HepG2 (cell line): ENCODE data around the gene FAM131C. TPM values are rescaled to one million over a fixed set of nuclear protein-coding genes. Genes with fewer than 3 reads are reported as not detected.

Experiments used
- ATAC-seq: fragments of 200-7000 bp; cut with Tn5 transposase; 3 replicates; pipeline ENCODE4 v1.9.1; 2020; ENCODE audit warnings: mild to moderate bottlenecking, moderate library complexity
- BruUV-seq: library from RNA; stranded (reverse); fragments of 400-500 nt; replicated peaks from 2 replicates; lab custom pipeline; 2021; lab: Mats Ljungman, UMichigan
- CTCF ChIA-PET: fragments of 300-600 bp; formaldehyde crosslinking; extraction: SDS; loops from one replicate; lab custom pipeline; 2021; ENCODE audit warnings: low total read pairs, inconsistent platforms, low intra/inter-chr PET ratio; lab: Yijun Ruan, JAX
- POLR2A ChIA-PET: fragments of 350-600 bp; sonication (Branson Sonifier 250); formaldehyde crosslinking; loops from one replicate; lab custom pipeline; 2020; ENCODE audit warnings: antibody characterized with exemption, inconsistent platforms; lab: Yijun Ruan, JAX
- DNase-seq: peaks from one replicate; pipeline ENCODE4 v3.0.0-alpha.2; 2015; ENCODE audit warnings: low spot score
- FAIRE-seq: peaks from 3 replicates; lab custom pipeline; 2011; peaks lifted over from hg19 to GRCh38; lab: Jason Lieb, UNC
- H2AFZ ChIP-seq: one replicate; pipeline ENCODE4 v1.6.1; 2011; ENCODE audit warnings: low read length, inconsistent platforms
- H3K27ac ChIP-seq: fragments of 300-600 bp; 3 replicates; pipeline ENCODE4 v1.8.0; 2011; ENCODE audit warnings: mixed run types, mild to moderate bottlenecking, mixed read lengths, low read length, inconsistent platforms; ENCODE audit not compliant: insufficient read depth; ENCODE audit errors: extremely low read length
- H3K27me3 ChIP-seq, 2 experiments: fragments of 200-600 bp in 1 of 2; 2 replicates in 1 of 2; 3 replicates in 1 of 2; pipeline versions ENCODE4 v1.6.0 to v1.8.0; 2011; ENCODE audit warnings: low read length in 2 of 2, mild to moderate bottlenecking in 2 of 2, moderate library complexity in 2 of 2, inconsistent platforms in 1 of 2; ENCODE audit not compliant: insufficient read depth in 2 of 2, control insufficient read depth in 1 of 2
- H3K36me3 ChIP-seq, 2 experiments: fragments of 200-600 bp in 1 of 2; replicated peaks in 1 of 2; 2 replicates in 1 of 2; 3 replicates in 1 of 2; pipeline versions ENCODE4 v1.5.1 to v1.8.0; 2011; ENCODE audit warnings: low read length in 2 of 2, inconsistent platforms in 1 of 2; ENCODE audit not compliant: insufficient read depth in 2 of 2, control insufficient read depth in 1 of 2
- H3K4me1 ChIP-seq: 2 replicates; pipeline ENCODE4 v1.5.1; 2012; ENCODE audit warnings: low read length, inconsistent platforms; ENCODE audit not compliant: insufficient read depth
- H3K4me2 ChIP-seq: 2 replicates; pipeline ENCODE4 v1.6.0; 2011; ENCODE audit warnings: low read depth, low read length, inconsistent platforms
- H3K4me3 ChIP-seq, 3 experiments: fragments of 200-600 bp in 1 of 3; sonication (generic), shearing (Covaris generic) in 1 of 3; replicated peaks in 1 of 3; 2 replicates each; pipeline ENCODE4 v1.5.1; 2011 to 2016; ENCODE audit warnings: low read length in 3 of 3, inconsistent platforms in 2 of 3, low read depth in 2 of 3, mild to moderate bottlenecking in 2 of 3, control low read depth in 1 of 3, mixed read lengths in 1 of 3; ENCODE audit not compliant: insufficient read depth in 1 of 3
- H3K79me2 ChIP-seq: one replicate; pipeline ENCODE4 v1.6.1; 2011; ENCODE audit warnings: low read length, inconsistent platforms; ENCODE audit not compliant: insufficient read depth
- H3K9ac ChIP-seq: 2 replicates; pipeline ENCODE4 v1.6.0; 2011; ENCODE audit warnings: mild to moderate bottlenecking, low read depth, low read length, inconsistent platforms; ENCODE audit not compliant: insufficient read depth
- H3K9me3 ChIP-seq: 2 replicates; pipeline ENCODE4 v1.5.1; 2012; ENCODE audit warnings: mild to moderate bottlenecking, low read length
- H4K20me1 ChIP-seq: 2 replicates; pipeline ENCODE4 v1.6.0; 2011; ENCODE audit warnings: inconsistent platforms, mild to moderate bottlenecking, low read length, moderate library complexity; ENCODE audit not compliant: insufficient read depth
- CREB1 ChIP-seq, 2 experiments: fragments of 450-650 bp in 1 of 2; IDR thresholded peaks; 2 replicates each; pipeline ENCODE4 v1.6.1; 2016 to 2017; ENCODE audit warnings: control low read depth in 1 of 2, mild to moderate bottlenecking in 1 of 2, missing compliant biosample characterization in 1 of 2, missing genetic modification characterization in 1 of 2
- GLMP ChIP-seq: sonication (generic); formaldehyde crosslinking; IDR thresholded peaks from 2 replicates; pipeline ENCODE4 v1.9.0; 2021; ENCODE audit warnings: missing genetic modification reagents, mild to moderate bottlenecking, borderline replicate concordance
- GTF2F1 ChIP-seq: fragments of 150-350 bp; IDR thresholded peaks from 2 replicates; pipeline ENCODE4 v1.6.1; 2014; ENCODE audit warnings: low read length
- GZF1 ChIP-seq: sonication (generic); formaldehyde crosslinking; IDR thresholded peaks from 2 replicates; pipeline ENCODE4 v1.5.1; 2020; ENCODE audit warnings: mild to moderate bottlenecking, missing genetic modification reagents
- KLF16 ChIP-seq, 2 experiments: sonication (generic) in 1 of 2; formaldehyde crosslinking in 1 of 2; IDR thresholded peaks; 2 replicates each; pipeline versions ENCODE4 v1.6.1 to v1.8.0; 2016 to 2023; ENCODE audit warnings: missing genetic modification reagents in 2 of 2, missing compliant biosample characterization in 1 of 2
- KMT2A ChIP-seq: sonication (generic); formaldehyde crosslinking; IDR thresholded peaks from 2 replicates; pipeline ENCODE4 v1.4.0; 2020; ENCODE audit warnings: missing genetic modification reagents
- MEIS2 ChIP-seq: sonication (generic); formaldehyde crosslinking; IDR thresholded peaks from 2 replicates; pipeline ENCODE4 v1.9.0; 2021; ENCODE audit warnings: mild to moderate bottlenecking, missing genetic modification reagents
- SAP130 ChIP-seq: IDR thresholded peaks from 2 replicates; pipeline ENCODE4 v1.6.1; 2016; ENCODE audit warnings: low read depth
- ZC3H13 ChIP-seq: sonication (generic); formaldehyde crosslinking; IDR thresholded peaks from 2 replicates; pipeline ENCODE4 v1.8.1; 2023; ENCODE audit warnings: mild to moderate bottlenecking, missing genetic modification reagents, moderate library complexity
- ZNF24 ChIP-seq: fragments of 450-650 bp; IDR thresholded peaks from 2 replicates; pipeline ENCODE4 v1.6.1; 2017; ENCODE audit warnings: antibody characterized with exemption, mild to moderate bottlenecking
- ZNF292 ChIP-seq: sonication (generic); formaldehyde crosslinking; IDR thresholded peaks from 2 replicates; pipeline ENCODE4 v1.8.1; 2022; ENCODE audit warnings: mild to moderate bottlenecking, low read depth, missing genetic modification reagents, borderline replicate concordance
- ZNF550 ChIP-seq: sonication (generic); formaldehyde crosslinking; IDR thresholded peaks from 2 replicates; pipeline ENCODE4 v1.4.0; 2020; ENCODE audit warnings: mild to moderate bottlenecking, missing genetic modification reagents, borderline replicate concordance
- ZNF768 ChIP-seq: sonication (generic); formaldehyde crosslinking; IDR thresholded peaks from 2 replicates; pipeline ENCODE4 v1.4.0; 2020; ENCODE audit warnings: missing genetic modification reagents
- WGBS: methylation state at CpG from one replicate; pipeline ENCODE4 v1.1.6; 2017; ENCODE audit warnings: low lambda C conversion rate; 5-methylcytosine and 5-hydroxymethylcytosine counted together
- in situ Hi-C: cut with HindIII; loops from 2 replicates; pipeline ENCODE4 v1.10.0; 2017; ENCODE audit warnings: low pct_unique_long_range_greater_than_20kb; ENCODE audit not compliant: extremely low pct_ligation_motif_present
- intact Hi-C: fragments of 100-400 bp; cut with micrococcal nuclease; formaldehyde crosslinking; loops from one replicate; pipeline ENCODE4 v1.10.0; 2022; ENCODE audit not compliant: unreplicated experiment
- polyA plus RNA-seq, 8 experiments: library from polyadenylated mRNA; depleted of rRNA in 3 of 8; stranded (reverse) in 7 of 8; unstranded in 1 of 8; fragments of >200 nt; fragmentation: Illumina TruSeq in 4 of 8; extraction: Trizol in 4 of 8; gene quantifications; 2 replicates each; pipeline versions ENCODE4 v1.2.1 to v1.2.3, GENCODE V29; 2011 to 2016; ENCODE audit warnings: low read depth in 4 of 8, missing spikeins in 1 of 8, mixed read lengths in 1 of 8; ENCODE audit not compliant: insufficient read depth in 1 of 8
- total RNA-seq, 5 experiments: library from RNA; depleted of rRNA; stranded (reverse); fragments of >200 nt; fragmentation: Illumina TruSeq; extraction: Trizol; gene quantifications; 2 replicates each; pipeline ENCODE4 v1.2.3, GENCODE V29; 2016; ENCODE audit warnings: low read depth in 1 of 5

Gene FAM131C
- total and polyA plus RNA-seq, 2 of the 13 experiments (the other 11 are each of a cell fraction or from before 2014, with no cell fraction given) = 0.07 TPM; not detected in 1

GRCh38 chr1:16018749-16019643 lies 54.5 kb downstream of the FAM131C start (continued):
- TF ChIP-seq KMT2A (CRISPR knock-in tag) = no peak
- TF ChIP-seq SAP130 (CRISPR knock-in tag) = 0 out of 2 replicates have a peak, but pooled peaks have one; percentile 5
- TF ChIP-seq GTF2F1 = no peak
- no peak for TF ChIP-seq ZC3H13
- TF ChIP-seq GLMP (CRISPR knock-in tag) = no peak
- TF ChIP-seq ZNF24 = no peak
- TF ChIP-seq MEIS2 = no peak
- peak; percentile 47; the same call in 1 of the 2 replicates for TF ChIP-seq ZNF768 (CRISPR knock-in tag)
- TF ChIP-seq KLF16 (CRISPR knock-in tag; IDR thresholded peaks at IDR 0.05) = no peak
- TF ChIP-seq ZNF292 (CRISPR knock-in tag) = no peak
- TF ChIP-seq GZF1 (CRISPR knock-in tag) = no peak

GRCh38 chr1:16018308-16018707 lies 55.1 kb downstream of the FAM131C start:
- H3K4me2 ChIP-seq = peak overlapping the region; percentile 73
- no peak overlapping the region for H3K27ac ChIP-seq
- intact Hi-C loops (no loop called here), in situ Hi-C loops (no loop called here)
- H3K36me3 ChIP-seq = no peaks in the 10 kb centered on the region
- peaks cover 72% of the 10 kb centered on the region for H3K4me1 ChIP-seq
- no peaks in the 10 kb centered on the region for H4K20me1 ChIP-seq
- WGBS = 17% methylated on average over 4 of the region's 4 CpGs
- FAIRE-seq (no peak), DNase-seq (no peak), ATAC-seq (no peak)
- peak overlapping the region in 1 of 3 experiments; percentile 65; a peak in 1 of 6 replicates for H3K4me3 ChIP-seq
- H3K9ac ChIP-seq = no peak overlapping the region
- H3K79me2 ChIP-seq = no peaks in the 10 kb centered on the region
- H2AFZ ChIP-seq = no peak overlapping the region
- POLR2A ChIA-PET = no interaction called here
- no peak for TF ChIP-seq ZNF550 (CRISPR knock-in tag)
- TF ChIP-seq CREB1 (IDR thresholded peaks at IDR 0.05) = peak; percentile 84
- TF ChIP-seq CREB1 (CRISPR knock-in tag; IDR thresholded peaks at IDR 0.05) = no peak
- BruUV-seq = no TSS peak
- no peaks in the 10 kb centered on the region for H3K9me3 ChIP-seq
- peaks cover 12 to 96% of the 10 kb centered on the region in 2 experiments; a peak in 4 of 5 replicates for H3K27me3 ChIP-seq
- CTCF ChIA-PET = no interaction called here
